ENCODE results near the gene ZBTB33.

- TF ChIP-seq POLR2AphosphoS5 (IDR thresholded peaks at IDR 0.05; ENCODE audit: low read depth, low read length) = no peak
- no peak for TF ChIP-seq SIN3A (IDR thresholded peaks at IDR 0.05; ENCODE audit: borderline replicate concordance, insufficient read depth, low read length)
- no peak for TF ChIP-seq FOXP2 (optimal IDR thresholded peaks at IDR 0.05; ENCODE audit: borderline replicate concordance, extremely low read depth, extremely low read length, insufficient read depth)
- TF ChIP-seq REST (IDR thresholded peaks at IDR 0.05; ENCODE audit: insufficient read depth in 1 of 2, low read depth in 2 of 2, low read length in 2 of 2) = no peak
- TF ChIP-seq TAF1 (IDR thresholded peaks at IDR 0.05; ENCODE audit: borderline replicate concordance, insufficient read depth, low read length) = no peak
These were observed 18.9 kb downstream of the ZBTB33 start for GRCh38 chrX:120269373-120270035.
